Breast epithelium (tissue), 4 donors: ENCODE measurements around the gene MALRD1. TPM values are rescaled to one million over a fixed set of nuclear protein-coding genes. Genes with fewer than 3 reads are reported as not detected.

Experiments used
- DNase-seq, 2 donors: peaks; one replicate each; pipeline ENCODE4 v3.0.0-alpha.2; 2019; ENCODE audit warnings: low spot score in 2 of 2
- H3K27ac ChIP-seq, 2 donors: fragments of 200-600 bp; sonication (generic) in 1 of 2; one replicate each; pipeline ENCODE4 v1.5.1; 2016 to 2019; ENCODE audit warnings: mild to moderate bottlenecking in 1 of 2
- H3K27me3 ChIP-seq, 2 donors: fragments of 200-600 bp; sonication (generic) in 1 of 2; one replicate each; pipeline versions ENCODE4 v1.5.1 to v1.6.0; 2017 to 2019; ENCODE audit warnings: control low read depth in 1 of 2, mild to moderate bottlenecking in 1 of 2
- H3K36me3 ChIP-seq: fragments of 200-600 bp; one replicate; pipeline ENCODE4 v1.5.1; 2019
- H3K4me1 ChIP-seq, 2 donors: fragments of 200-600 bp; sonication (generic); one replicate each; pipeline ENCODE4 v1.5.1; 2016 to 2019; ENCODE audit warnings: control low read depth in 1 of 2
- H3K4me3 ChIP-seq, 3 donors: fragments of 200-600 bp; sonication (generic); 1 replicate in 2 of 3; 2 replicates in 1 of 3; pipeline ENCODE4 v1.5.1; 2016 to 2019; ENCODE audit warnings: mild to moderate bottlenecking in 3 of 3, moderate library complexity in 2 of 3
- H3K9me3 ChIP-seq, 2 donors: fragments of 200-600 bp; sonication (generic) in 1 of 2; one replicate each; pipeline ENCODE4 v1.5.1; 2016 to 2019; ENCODE audit warnings: control low read depth in 1 of 2
- CTCF ChIP-seq, 3 donors: fragments of 450-650 bp; IDR thresholded peaks; one replicate each; pipeline ENCODE4 v1.5.1; 2016 to 2017; ENCODE audit warnings: antibody characterized with exemption in 3 of 3, mild to moderate bottlenecking in 3 of 3, moderate library complexity in 3 of 3
- POLR2A ChIP-seq: fragments of 450-650 bp; IDR thresholded peaks from one replicate; pipeline ENCODE4 v1.6.1; 2016; ENCODE audit warnings: antibody characterized with exemption, mild to moderate bottlenecking, moderate library complexity
- POLR2AphosphoS5 ChIP-seq, 3 donors: sonication (generic); formaldehyde crosslinking; IDR thresholded peaks; one replicate each; pipeline ENCODE4 v1.6.1; 2017; ENCODE audit warnings: antibody characterized with exemption in 3 of 3
- intact Hi-C: fragments of 100-400 bp; cut with DNase I; formaldehyde crosslinking; loops from one replicate; pipeline ENCODE4 v1.15.1; 2023; ENCODE audit warnings: low total_unique reads
- total RNA-seq, 3 donors: library from RNA; depleted of rRNA; stranded (reverse); fragments of >200 nt; gene quantifications; one replicate each; pipeline ENCODE4 v1.1.0, GENCODE V29; 2016

MALRD1 gene
- total RNA-seq, 3 donors from 2014 or later: 0.96 to 8.6 (median 2.6) TPM

DNA sequence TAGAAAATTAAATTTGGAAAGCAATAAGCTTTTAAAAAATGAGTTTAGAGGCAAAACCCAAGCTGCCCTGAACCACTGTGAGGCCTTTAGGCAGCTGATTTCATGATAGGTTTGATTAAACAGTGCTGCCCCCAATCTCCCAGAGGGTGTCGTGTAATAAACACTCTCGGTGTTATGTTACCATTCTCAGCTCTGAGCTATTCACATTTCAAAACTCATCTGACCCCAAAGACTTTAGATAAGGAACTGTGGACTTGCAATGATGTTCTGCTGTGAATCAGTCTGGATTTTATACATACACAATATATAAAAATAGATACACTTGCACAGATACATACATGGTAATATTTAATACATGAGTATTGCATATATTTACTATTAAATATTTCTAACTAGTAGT is 120.4 kb downstream of the MALRD1 start:
- no peak for DNase-seq
- TF ChIP-seq POLR2A (no peak), CTCF (IDR thresholded peaks at IDR 0.05) (no peak), POLR2AphosphoS5 (IDR thresholded peaks at IDR 0.05) (no peak)
- no peak overlapping the region for H3K4me3 ChIP-seq
- intact Hi-C loops: no loop called here
- no peaks in the 10 kb centered on the region for H3K27me3 ChIP-seq
- no peaks in the 10 kb centered on the region for H3K9me3 ChIP-seq
- H3K27ac ChIP-seq: no peak overlapping the region
- no peaks in the 10 kb centered on the region for H3K36me3 ChIP-seq
- no peaks in the 10 kb centered on the region for H3K4me1 ChIP-seq

GRCh38 chr10:19169684-19170083 is 121.1 kb downstream of the MALRD1 start:
- H3K9me3 ChIP-seq: no peaks in the 10 kb centered on the region
- DNase-seq: no peak
- no peaks in the 10 kb centered on the region for H3K36me3 ChIP-seq
- H3K4me1 ChIP-seq: no peaks in the 10 kb centered on the region
- H3K4me3 ChIP-seq: no peak overlapping the region
- no peaks in the 10 kb centered on the region for H3K27me3 ChIP-seq
- TF ChIP-seq POLR2AphosphoS5 (IDR thresholded peaks at IDR 0.05) (no peak), CTCF (IDR thresholded peaks at IDR 0.05) (no peak), POLR2A (no peak)
- intact Hi-C loops: no loop called here
- no peak overlapping the region for H3K27ac ChIP-seq

DNA sequence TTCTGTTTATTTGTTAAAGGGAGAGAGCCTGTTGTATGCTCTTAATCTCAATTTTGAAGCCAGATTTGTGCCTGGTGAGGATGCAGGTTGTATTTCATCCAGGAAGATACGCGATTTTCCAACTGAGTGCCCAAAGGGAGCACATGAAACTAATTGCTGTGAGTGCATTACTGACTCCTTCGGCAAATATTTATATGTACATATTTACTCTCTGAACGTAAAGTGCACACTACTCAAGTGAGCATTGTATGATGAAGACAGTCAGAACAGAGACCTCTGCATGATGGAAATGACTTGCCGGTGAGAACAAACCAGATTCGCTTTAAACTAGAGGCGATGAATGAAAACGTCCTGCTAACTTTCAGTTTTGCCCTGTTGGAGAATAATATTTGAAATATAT is 130.1 kb downstream of the MALRD1 start:
- Histone ChIP-seq H3K4me1 (no peaks in the 10 kb centered on the region), H3K4me3 (no peak overlapping the region), H3K9me3 (no peaks in the 10 kb centered on the region), H3K36me3 (no peaks in the 10 kb centered on the region), H3K27me3 (no peaks in the 10 kb centered on the region), H3K27ac (no peak overlapping the region)
- no peak for DNase-seq
- TF ChIP-seq POLR2AphosphoS5 (IDR thresholded peaks at IDR 0.05) (no peak), CTCF (IDR thresholded peaks at IDR 0.05) (no peak), POLR2A (no peak)
- intact Hi-C loops: no loop called here

- Histone ChIP-seq H3K36me3 (no peaks in the 10 kb centered on the region), H3K4me1 (no peaks in the 10 kb centered on the region), H3K9me3 (no peaks in the 10 kb centered on the region), H3K4me3 (no peak overlapping the region), H3K27ac (no peak overlapping the region), H3K27me3 (no peaks in the 10 kb centered on the region)
- TF ChIP-seq POLR2A: no peak
- no peak for TF ChIP-seq POLR2AphosphoS5 (IDR thresholded peaks at IDR 0.05)
- no peak for TF ChIP-seq CTCF (IDR thresholded peaks at IDR 0.05)
- no peak for DNase-seq
- intact Hi-C loops: no loop called here
These were observed 136.3 kb downstream of the MALRD1 start for GRCh38 chr10:19184891-19185290.

DNA sequence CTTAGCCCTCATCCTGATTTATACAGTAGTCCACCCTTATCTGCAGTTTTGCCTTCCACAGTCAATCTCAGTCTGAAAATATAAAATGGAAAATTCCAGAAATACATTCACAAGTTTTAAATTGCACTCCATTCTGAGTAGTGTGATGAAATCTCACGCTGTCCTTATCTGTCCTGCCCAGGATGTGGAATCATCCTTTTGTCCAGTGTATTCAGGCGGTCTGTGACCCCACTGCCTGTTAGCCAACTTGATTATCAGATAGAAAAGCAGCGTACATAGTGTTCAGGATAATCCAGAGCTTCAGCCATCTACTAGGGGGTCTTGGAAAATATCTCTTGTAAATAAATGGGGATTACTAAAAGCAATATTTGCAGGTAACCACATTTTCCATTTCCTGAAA is 146.3 kb downstream of the MALRD1 start:
- peaks cover 0 to 7% of the 10 kb centered on the region in 2 donors for H3K9me3 ChIP-seq
- no peak overlapping the region for H3K4me3 ChIP-seq
- H3K4me1 ChIP-seq: no peaks in the 10 kb centered on the region
- H3K27ac ChIP-seq: no peak overlapping the region
- DNase-seq: no peak
- TF ChIP-seq POLR2A (no peak), CTCF (IDR thresholded peaks at IDR 0.05) (no peak), POLR2AphosphoS5 (IDR thresholded peaks at IDR 0.05) (no peak)
- no peaks in the 10 kb centered on the region for H3K27me3 ChIP-seq
- intact Hi-C loops: no loop called here
- H3K36me3 ChIP-seq: no peaks in the 10 kb centered on the region
